G401 (cell line): ENCODE data around the gene LAGE3. TPM values are rescaled to one million over a fixed set of nuclear protein-coding genes. Genes with fewer than 3 reads are reported as not detected.
A peak's percentile ranks its signal among the peaks of the same experiment; 100 is the strongest.

Source experiments
- DNase-seq: peaks from one replicate; pipeline ENCODE4 v3.0.0-alpha.2; 2015; ENCODE audit warnings: low spot score
- in situ Hi-C: cut with HindIII; loops from 2 replicates; pipeline ENCODE4 v1.10.0; 2016; ENCODE audit warnings: low sequenced_read_pairs, mixed read lengths
- total RNA-seq: library from RNA; depleted of rRNA; stranded (reverse); fragments of >200 nt; shearing (Covaris generic); gene quantifications from 2 replicates; pipeline ENCODE4 v1.2.3, GENCODE V29; 2014

Gene LAGE3
- total RNA-seq, 1 experiment from 2014 or later = 79.9 TPM

DNA sequence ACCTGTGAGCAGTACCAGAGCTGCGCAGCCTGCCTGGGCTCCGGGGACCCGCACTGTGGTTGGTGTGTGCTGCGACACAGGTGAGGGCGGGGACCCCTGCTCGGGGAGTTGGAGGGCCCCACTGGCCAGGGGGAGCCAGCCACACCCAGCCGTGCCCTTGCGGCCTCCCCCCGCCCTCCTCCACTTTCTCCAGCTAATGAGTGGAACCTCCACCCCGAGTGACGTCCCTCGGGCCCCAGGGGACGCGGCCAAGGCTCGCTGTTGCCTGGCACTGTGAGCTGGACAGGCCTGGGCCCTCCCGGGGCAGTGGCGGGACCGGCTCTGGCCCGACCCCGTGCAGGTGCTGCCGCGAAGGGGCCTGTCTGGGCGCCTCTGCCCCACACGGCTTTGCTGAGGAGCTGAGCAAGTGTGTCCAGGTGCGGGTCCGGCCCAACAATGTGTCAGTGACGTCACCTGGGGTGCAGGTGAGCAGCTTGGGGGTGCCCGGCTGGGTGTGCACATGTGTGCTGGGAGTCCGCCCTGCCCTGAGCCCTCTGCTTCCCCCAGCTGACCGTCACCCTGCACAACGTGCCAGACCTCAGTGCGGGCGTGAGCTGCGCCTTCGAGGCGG is 15.4 kb downstream of the LAGE3 start:
- in situ Hi-C loops = no loop called here
- DNase-seq = no peak

DNA sequence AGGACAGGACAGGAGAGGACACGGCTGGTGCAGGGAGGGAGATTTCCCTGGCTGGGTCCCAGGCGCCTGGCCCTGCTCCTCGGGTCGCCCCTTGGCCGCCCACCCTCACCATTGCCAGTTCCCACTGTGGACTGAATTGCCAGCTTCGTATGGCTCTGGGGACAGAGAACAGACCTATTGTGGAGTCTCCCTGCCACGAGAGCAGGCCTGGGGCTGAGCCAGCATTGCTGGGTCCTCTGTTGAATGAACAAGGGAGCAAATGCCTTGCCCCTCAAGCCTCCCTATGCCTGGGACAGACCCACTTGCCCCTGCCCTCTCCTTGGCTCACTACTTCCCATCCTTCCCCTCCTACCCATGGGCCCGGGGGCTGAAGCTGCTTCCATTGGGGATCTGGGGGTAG is 16.7 kb downstream of the LAGE3 start:
- DNase-seq = no peak
- in situ Hi-C loops = no loop called here

GRCh38 chrX:154460326-154460725 is 18.8 kb downstream of the LAGE3 start:
- no peak for DNase-seq
- in situ Hi-C loops = no loop called here

GRCh38 chrX:154459832-154460231 is 19.2 kb downstream of the LAGE3 start:
- no peak for DNase-seq
- in situ Hi-C loops = no loop called here

DNA sequence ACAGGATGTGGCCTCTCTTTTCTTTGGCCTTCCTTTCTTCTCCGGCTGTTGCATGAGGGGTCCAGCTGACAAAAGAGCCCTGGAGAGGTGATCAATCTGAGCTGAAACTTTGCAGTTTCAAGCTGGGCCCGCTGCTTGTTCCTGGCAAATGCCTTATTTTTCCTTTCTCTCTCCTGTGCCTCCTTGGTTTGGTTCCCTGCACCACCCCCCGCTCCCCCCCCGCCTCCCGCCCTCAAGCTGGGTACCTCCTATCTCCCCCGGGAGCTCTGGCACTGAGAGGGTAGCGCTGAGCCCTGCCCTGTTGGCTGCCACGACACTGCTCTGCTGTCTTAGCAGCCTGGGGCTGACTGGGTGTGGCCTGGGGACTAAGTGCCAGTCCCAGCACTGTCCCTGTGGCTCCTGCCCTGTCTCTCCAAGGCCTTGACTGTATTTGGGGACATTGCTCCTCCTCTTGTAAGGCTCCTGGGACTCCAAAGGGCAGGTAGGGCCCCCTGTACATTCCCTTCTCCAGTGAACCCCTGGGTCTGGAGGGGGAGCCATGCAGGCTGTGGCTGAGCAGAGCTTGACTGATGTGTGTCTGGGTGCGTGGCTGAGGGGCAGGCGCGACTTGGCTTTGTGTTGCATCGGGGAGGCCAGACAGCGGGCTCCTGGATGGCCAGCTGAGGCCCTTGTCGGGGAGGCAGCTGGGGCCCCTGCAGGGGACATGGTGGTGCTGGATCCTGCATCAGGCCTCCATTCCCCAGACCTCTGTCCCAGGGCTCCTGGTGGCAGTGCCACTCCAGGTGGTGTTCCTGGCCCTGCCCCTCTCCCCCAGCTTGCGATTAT is 19.9 kb downstream of the LAGE3 start:
- in situ Hi-C loops = no loop called here

GRCh38 chrX:154458116-154458953 is 20.7 kb downstream of the LAGE3 start, which contains the start of gene PLXNA3:
Gene PLXNA3, plus strand, starts transcription at chrX:154458281. Its CDS starts 1,903 bp downstream, at chrX:154460184.
- DNase-seq = no peak
- in situ Hi-C loops = no loop called here

More for the DNA sequence above, 19.9 kb downstream of the LAGE3 start:
- peak; percentile 47 for DNase-seq

DNA sequence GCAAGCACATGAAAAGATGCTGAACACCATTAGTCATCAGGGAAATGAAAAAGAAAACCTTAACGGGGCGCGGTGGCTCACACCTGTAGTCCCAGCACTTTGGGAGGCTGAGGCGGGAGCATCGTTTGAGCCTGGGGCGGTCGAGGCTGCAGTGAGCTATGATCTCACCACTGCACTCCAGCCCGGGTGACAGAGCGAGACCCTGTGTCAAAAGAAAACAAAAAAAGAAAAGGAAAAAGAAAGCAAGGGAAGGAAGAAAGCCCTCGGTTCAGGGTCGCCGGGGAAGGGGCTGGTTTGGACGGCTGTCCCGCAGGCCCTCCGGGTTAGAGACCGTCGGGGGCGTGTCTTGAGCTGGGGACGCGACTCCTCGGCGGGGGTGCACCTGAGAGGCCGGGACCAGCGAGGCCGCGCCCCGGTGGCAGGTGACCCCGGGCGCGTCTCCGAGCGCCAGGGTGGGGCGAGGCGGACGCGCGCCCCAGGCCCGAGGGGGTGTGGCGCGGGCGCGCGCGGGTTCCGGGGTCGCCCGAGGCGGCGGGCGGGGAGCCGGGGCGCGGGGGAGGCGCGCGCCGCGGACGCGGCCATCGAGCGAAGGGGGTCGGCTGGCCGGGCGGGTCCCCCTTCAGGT is 21.5 kb downstream of the LAGE3 start:
- in situ Hi-C loops = no loop called here
- no peak for DNase-seq

GRCh38 chrX:154452823-154453222 is 26.3 kb downstream of the LAGE3 start:
- in situ Hi-C loops = no loop called here

GRCh38 chrX:154450312-154450711 is 28.8 kb downstream of the LAGE3 start:
- no peak for DNase-seq
- in situ Hi-C loops = no loop called here

More at GRCh38 chrX:154452823-154453222, 26.3 kb downstream of the LAGE3 start:
- DNase-seq = peak; percentile 44

- in situ Hi-C loops = no loop called here
- DNase-seq = no peak
These were observed 29.5 kb downstream of the LAGE3 start for GRCh38 chrX:154449618-154450017.

DNA sequence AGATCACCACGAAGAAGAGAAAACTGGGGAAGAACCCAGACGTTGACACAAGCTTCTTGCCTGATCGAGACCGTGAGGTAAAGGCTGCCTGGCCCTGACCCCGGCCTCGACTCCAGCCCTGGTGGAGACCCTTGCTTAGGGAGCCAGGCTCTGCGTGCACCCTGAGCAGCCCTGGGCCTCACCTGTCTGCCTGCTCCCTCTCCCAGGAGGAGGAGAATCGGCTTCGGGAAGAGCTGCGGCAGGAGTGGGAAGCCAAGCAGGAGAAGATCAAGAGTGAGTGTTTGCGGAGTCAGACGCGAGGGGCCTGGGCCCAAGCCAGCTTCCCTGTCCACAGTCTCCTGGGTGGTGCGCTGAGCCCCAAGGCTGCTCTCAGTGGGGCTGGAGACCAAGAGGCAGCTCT is 30.6 kb downstream of the LAGE3 start:
- no peak for DNase-seq
- in situ Hi-C loops = no loop called here

GRCh38 chrX:154446430-154446829 is 32.7 kb downstream of the LAGE3 start:
- DNase-seq = no peak
- in situ Hi-C loops = no loop called here

- in situ Hi-C loops = no loop called here
These were observed 33.3 kb downstream of the LAGE3 start for GRCh38 chrX:154445776-154446175.

DNA sequence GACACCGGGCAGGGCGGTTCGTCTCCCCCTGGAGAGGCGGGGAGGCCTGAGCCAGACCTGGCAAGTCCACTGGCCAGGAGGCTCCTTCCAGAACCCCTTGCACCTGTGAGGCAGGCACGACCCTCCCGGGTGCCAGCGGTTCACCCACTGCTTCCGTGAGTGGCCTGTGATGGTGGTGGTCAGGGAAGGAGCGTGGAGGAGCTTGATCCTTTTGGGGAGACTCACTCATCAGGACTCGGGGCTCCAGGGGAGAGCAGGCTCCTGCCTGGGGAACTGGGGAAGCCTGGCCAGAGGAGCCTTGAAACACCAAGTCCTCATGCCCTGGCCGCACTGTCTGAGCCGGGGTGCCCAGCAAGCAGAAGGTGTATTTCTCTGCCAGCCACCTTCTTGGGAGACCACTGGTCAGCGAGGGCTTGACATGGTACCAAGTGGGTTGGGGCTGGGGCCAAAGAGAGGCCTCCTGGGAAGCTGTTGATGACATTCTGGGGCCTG is 34.3 kb downstream of the LAGE3 start:
- no peak for DNase-seq
- in situ Hi-C loops = no loop called here

More at GRCh38 chrX:154445776-154446175, 33.3 kb downstream of the LAGE3 start:
- DNase-seq = no peak

- peak; percentile 65 for DNase-seq
- in situ Hi-C loops = no loop called here
These were observed 34.9 kb downstream of the LAGE3 start, which contains the start of gene FAM50A for GRCh38 chrX:154443992-154444754. Gene FAM50A, plus strand, starts transcription at chrX:154444141. Its CDS starts 95 bp downstream, at chrX:154444236.

- in situ Hi-C loops = no loop called here
- no peak for DNase-seq
These were observed 35.6 kb downstream of the LAGE3 start for GRCh38 chrX:154443479-154443910.

GRCh38 chrX:154441984-154442707 is 36.9 kb downstream of the LAGE3 start:
- in situ Hi-C loops = no loop called here
- no peak for DNase-seq

DNA sequence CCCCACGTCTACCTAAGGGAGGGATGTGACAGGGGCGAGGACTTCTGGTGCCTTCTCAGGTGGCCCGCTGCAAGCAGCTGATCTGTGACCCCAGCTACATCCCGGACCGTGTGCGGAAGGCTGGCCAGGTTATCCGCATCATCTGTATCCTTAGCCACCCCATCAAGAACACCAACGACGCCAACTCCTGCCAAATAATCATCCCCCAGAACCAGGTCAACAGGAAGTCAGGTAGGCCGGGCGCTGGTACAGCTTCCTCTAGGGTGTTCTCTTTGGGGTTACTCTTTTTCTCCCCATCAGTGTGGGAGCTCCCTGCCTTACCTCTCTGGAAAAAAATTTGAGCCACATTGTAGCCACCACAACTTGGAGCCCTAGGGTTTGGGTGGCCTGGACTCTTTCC is 37.5 kb downstream of the LAGE3 start:
- in situ Hi-C loops = no loop called here
- DNase-seq = no peak
